GM19463 (cell line): ENCODE measurements around the gene PPT1.
A peak's percentile ranks its signal among the peaks of the same experiment; 100 is the strongest.
"Not testable (repeated sequence)": the region's sequence is repeated elsewhere in the genome, so short reads cannot be mapped to it uniquely, and the experiment has no call there.

Source experiments
- ATAC-seq: cut with Tn5 transposase; IDR thresholded peaks from one replicate; pipeline ENCODE4 v1.9.1; 2021; ENCODE audit warnings: mild to moderate bottlenecking, moderate library complexity; ENCODE audit not compliant: unreplicated experiment

The PPT1 gene

GRCh38 chr1:40092706-40093639 lies 4.1 kb downstream of the PPT1 start:
- no peak for ATAC-seq

GRCh38 chr1:40092241-40092640 lies 4.8 kb downstream of the PPT1 start:
- ATAC-seq = no peak

GRCh38 chr1:40090652-40091355 lies 6.2 kb downstream of the PPT1 start:
- ATAC-seq = no peak

GRCh38 chr1:40084750-40085149 lies 12.3 kb downstream of the PPT1 start:
- ATAC-seq = not testable (repeated sequence)

GRCh38 chr1:40081871-40082270 lies 15.2 kb downstream of the PPT1 start:
- no peak for ATAC-seq

GRCh38 chr1:40079774-40080400 lies 17.2 kb downstream of the PPT1 start:
- no peak for ATAC-seq

- no peak for ATAC-seq
Measured at GRCh38 chr1:40078512-40079333, 18.3 kb downstream of the PPT1 start.

GRCh38 chr1:40076895-40077312 lies 20.1 kb downstream of the PPT1 start:
- no peak for ATAC-seq

- no peak for ATAC-seq
Measured at GRCh38 chr1:40075266-40075665, 21.8 kb downstream of the PPT1 start.

- ATAC-seq = no peak
Measured at GRCh38 chr1:40073062-40073461, 24.0 kb downstream of the PPT1 start.

GRCh38 chr1:40072142-40072541 lies 24.9 kb downstream of the PPT1 start:
- no peak for ATAC-seq

GRCh38 chr1:40067851-40068250 lies 29.2 kb downstream of the PPT1 start:
- ATAC-seq = no peak

- no peak for ATAC-seq
Measured at GRCh38 chr1:40067023-40067422, 30.0 kb downstream of the PPT1 start.

GRCh38 chr1:40064797-40065499 lies 32.1 kb downstream of the PPT1 start:
- peak; percentile 65 for ATAC-seq

- ATAC-seq = no peak
Measured at GRCh38 chr1:40059960-40060750, 36.9 kb downstream of the PPT1 start.

GRCh38 chr1:40059338-40059959 lies 37.6 kb downstream of the PPT1 start:
- peak; percentile 35 for ATAC-seq

GRCh38 chr1:40058453-40059337 lies 38.4 kb downstream of the PPT1 start:
- ATAC-seq = no peak

- no peak for ATAC-seq
Measured at GRCh38 chr1:40058097-40058452, 39.0 kb downstream of the PPT1 start.
